Astrocyte of the hippocampus (primary cell): ENCODE measurements around the gene SMS.

ENCODE experiments used
- DNase-seq: peaks from one replicate; pipeline ENCODE4 v3.0.0; 2011; ENCODE audit warnings: low read depth, low spot score

Gene SMS

GRCh38 chrX:22037225-22037624 is 96.7 kb downstream of the SMS start:
- DNase-seq: no peak

DNA sequence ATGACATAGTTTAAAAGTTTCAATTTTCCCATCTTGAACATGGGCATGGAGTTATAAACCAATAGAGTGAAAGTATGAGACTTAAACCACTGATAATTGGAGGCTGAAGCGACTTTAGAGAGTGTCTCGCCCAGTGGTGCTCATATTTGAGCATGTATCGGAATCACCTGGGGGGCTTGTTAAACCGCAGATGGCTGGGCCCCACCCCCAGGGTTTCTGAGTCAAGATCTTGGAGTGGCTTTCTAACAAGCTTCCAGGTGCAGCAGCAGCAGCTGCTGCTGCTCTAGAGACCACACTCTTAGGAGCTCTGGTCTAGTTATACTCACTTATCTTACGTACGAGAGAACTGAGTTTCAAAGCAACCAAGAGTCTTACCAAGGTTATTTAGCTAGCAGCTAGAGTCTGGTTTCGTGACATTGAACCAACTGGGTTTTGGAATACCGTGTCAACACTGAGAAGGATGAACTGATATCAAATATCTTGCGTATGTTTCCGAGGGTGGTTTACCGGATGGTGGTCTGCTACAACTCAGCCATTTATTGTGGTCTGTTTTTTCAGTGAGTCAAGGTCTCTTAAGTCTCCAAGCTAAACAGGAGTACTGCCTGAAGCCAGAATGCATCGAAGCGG is 97.5 kb downstream of the SMS start:
- peak; percentile 25 for DNase-seq

DNA sequence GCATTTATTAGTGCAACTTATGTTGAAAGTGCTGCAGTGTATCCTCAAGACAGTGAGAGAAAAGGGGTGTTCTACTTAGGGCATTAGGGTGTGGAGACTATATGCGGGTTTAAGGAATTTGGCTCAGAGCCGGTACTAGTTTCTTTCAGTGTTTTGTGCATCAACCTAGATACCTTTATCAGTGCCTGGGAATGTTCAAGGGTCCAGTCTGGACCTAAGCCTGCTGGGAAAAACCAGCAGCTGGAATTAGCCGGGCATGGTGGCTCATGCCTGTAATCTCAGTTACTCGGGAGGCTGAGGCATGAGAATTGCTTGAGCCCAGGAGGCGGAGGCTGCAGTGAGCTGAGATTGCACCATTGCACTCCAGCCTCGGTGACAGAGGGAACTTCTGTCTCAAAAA is 99.0 kb downstream of the SMS start:
- no peak for DNase-seq

GRCh38 chrX:22040184-22040583 is 99.7 kb downstream of the SMS start:
- DNase-seq: no peak

DNA sequence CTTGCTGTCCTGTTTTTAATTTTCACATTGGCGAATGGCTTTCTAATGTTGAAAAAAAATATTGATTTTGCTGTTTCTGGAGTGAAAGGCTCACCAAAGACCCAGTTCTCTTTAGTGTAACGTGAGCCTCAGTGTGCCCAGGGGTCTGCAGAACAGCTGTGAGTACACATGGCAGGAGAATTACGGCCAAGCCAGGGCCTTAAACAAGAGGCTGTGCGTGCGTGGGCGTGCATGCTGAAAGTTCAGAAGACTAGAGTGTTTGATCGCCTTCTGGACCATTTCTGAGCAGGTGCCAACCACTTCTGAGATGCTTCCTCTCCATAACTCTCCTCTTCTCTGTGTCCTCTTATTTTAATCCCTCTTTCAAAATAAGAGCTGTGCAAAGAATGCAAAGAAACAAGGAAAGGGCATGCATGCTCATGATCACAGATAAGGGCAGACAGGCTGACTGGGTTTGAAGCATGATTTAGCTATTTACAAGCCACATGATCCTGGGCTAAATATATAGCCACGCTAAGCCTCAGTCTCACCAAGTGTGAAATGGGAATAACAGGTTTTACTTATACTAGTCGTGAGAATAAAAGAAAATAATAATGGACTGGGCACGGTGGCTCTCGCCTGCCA is 101.5 kb downstream of the SMS start:
- no peak for DNase-seq

GRCh38 chrX:22043872-22044271 is 103.4 kb downstream of the SMS start:
- no peak for DNase-seq
